Measurements from ENCODE around the gene CES5A.
"Not testable (repeated sequence)": the region's sequence is repeated elsewhere in the genome, so short reads cannot be mapped to it uniquely, and the experiment has no call there.

CES5A gene, protein sequence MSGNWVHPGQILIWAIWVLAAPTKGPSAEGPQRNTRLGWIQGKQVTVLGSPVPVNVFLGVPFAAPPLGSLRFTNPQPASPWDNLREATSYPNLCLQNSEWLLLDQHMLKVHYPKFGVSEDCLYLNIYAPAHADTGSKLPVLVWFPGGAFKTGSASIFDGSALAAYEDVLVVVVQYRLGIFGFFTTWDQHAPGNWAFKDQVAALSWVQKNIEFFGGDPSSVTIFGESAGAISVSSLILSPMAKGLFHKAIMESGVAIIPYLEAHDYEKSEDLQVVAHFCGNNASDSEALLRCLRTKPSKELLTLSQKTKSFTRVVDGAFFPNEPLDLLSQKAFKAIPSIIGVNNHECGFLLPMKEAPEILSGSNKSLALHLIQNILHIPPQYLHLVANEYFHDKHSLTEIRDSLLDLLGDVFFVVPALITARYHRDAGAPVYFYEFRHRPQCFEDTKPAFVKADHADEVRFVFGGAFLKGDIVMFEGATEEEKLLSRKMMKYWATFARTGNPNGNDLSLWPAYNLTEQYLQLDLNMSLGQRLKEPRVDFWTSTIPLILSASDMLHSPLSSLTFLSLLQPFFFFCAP

DNA sequence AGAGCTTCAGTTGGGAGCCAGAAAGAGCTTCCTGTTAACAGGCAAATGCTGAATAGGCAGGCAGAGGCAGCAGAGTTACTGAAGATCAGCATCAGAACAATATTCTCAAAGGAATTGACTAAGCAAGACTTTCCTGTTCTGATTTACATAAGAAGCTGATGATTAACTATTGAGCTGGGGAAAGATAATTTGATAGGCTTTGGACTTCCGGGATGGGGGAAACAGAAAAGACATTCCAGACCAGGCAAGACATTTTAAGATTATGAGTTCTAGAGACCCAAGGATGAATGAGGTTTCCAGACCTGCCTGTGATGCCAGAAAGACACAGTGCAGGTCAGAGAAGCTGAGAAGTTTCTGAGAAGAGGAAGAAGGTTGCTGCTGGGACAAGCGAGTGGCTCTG lies at the start of gene CES5A:
Gene CES5A, minus strand, starts transcription at position 101 of the 400 bp plus-strand sequence. CDS start 152 bp downstream, outside the sequence.
- TF ChIP-seq, protein P1, sequence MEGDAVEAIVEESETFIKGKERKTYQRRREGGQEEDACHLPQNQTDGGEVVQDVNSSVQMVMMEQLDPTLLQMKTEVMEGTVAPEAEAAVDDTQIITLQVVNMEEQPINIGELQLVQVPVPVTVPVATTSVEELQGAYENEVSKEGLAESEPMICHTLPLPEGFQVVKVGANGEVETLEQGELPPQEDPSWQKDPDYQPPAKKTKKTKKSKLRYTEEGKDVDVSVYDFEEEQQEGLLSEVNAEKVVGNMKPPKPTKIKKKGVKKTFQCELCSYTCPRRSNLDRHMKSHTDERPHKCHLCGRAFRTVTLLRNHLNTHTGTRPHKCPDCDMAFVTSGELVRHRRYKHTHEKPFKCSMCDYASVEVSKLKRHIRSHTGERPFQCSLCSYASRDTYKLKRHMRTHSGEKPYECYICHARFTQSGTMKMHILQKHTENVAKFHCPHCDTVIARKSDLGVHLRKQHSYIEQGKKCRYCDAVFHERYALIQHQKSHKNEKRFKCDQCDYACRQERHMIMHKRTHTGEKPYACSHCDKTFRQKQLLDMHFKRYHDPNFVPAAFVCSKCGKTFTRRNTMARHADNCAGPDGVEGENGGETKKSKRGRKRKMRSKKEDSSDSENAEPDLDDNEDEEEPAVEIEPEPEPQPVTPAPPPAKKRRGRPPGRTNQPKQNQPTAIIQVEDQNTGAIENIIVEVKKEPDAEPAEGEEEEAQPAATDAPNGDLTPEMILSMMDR (IDR thresholded peaks at IDR 0.05; ENCODE audit: insufficient read depth, missing control alignments) = no peak
- no peak for DNase-seq (ENCODE audit: insufficient read length, low spot score)
- no peak for FAIRE-seq

DNA sequence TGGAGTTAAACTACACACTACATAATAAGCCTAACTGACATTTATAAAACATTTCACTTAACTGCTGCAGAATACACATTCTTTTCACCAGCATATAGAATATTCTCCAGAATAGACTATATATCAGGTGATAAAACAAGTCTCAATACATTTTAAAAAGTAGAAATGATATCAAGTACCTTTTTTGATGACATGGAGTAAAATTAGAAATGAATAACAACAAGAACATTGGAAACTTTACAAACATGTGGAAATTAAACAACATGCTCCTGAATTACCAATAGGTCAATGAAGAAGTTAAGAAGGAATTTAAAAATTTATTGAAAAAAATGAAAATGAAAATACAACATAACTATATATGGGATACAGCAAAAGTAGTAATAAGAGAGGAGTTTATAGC lies 47.5 kb upstream of the CES5A start:
- no peak for FAIRE-seq
- TF ChIP-seq, protein P1 (IDR thresholded peaks at IDR 0.05; ENCODE audit: insufficient read depth, missing control alignments) = no peak
- DNase-seq (ENCODE audit: insufficient read length, low spot score) = no peak

DNA sequence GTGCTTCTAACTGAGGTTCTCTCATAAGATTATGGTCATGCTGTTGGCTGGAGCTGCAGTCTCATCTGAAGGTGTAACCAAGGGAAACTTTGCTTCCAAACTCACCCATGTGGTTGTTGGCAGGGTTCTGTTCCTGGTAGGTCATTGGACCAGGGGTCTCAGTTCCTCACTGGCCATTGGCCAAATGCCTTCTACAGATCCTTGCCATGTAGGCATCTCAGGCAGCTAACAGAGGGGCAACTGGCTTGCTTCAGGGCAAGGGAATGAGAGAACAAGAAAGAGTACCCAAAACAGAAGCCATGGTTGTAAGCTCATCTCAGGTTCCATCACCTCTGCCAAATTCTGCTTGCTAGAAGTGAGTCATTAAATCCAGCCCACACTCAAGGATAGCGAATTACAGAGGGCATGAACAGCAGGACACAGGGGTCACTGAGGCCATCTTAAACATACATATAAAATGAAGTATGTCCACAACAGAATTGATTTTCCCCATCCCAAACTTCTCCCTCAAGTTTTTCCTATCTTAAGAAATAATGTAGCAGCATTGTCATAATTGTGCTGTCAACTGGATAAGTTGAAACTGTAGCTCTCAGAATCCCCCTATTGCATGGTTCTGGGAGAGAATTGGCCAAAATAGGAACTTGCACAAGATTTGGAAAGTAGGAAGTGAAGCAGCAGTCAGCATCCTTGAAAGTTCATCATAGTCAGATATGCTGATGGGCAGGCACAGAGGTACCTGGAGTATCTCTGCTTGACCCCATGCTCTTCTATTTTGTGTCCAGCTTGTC lies 42.4 kb upstream of the CES5A start:
- TF ChIP-seq, protein P1 (IDR thresholded peaks at IDR 0.05; ENCODE audit: insufficient read depth, missing control alignments) = no peak
- FAIRE-seq (no peak), DNase-seq (ENCODE audit: insufficient read length, low spot score) (no peak)

DNA sequence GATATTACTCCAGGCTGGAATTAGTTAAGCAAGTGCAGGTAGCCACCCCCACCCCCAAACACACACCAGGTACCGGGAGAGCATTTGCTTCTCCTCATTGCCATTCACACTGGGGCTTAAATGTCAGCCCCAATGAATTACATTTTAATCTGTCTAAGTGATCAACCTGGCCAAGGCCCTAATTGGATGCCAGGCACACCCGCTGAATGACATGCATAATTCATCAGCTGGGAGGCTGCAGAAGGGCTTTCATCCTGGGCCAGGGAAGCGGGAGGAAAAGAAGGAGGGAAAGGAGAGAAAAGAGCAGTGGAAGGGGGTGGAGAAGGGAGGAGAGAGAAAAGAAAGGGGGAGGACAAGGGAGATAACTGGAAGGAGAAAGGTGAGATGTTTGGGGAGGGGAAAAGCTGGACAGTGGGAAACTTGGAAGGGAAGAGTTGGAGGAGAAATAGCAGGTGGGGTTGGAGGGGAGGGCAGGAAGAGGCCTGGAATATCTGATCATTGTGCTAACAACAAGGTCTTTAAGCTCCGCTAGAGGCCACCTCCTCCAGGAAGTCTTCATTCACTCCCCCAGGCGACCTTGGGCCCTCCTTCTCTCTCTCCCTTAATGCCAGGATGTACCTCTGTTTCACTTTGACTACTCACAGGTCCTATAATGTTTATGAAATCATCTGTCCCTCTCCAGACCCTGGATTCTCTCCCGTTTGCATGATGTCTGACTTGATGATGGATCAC lies 40.1 kb upstream of the CES5A start:
- DNase-seq (ENCODE audit: insufficient read length, low spot score) = no peak
- no peak for FAIRE-seq
- TF ChIP-seq, protein P1 (IDR thresholded peaks at IDR 0.05; ENCODE audit: insufficient read depth, missing control alignments) = no peak

DNA sequence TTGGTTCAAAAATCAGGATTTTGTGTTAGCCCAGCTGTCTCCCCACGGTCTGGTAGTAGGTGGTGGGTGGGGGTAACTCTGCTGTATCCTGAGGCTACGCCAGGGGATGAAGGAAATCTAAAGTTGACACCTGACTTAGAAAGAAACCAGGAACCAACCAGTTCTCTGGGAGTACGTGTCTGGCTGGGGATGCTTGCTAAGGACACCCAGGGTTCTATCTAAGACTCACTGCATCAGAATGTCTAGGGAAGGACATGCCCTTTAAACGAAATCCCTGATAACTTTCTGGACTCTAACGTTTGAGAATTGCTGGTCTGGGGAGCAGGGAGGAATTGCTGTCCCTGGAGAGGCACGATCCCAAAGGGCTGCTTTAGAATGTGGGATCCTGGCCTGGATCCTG lies 39.2 kb upstream of the CES5A start:
- no peak for DNase-seq (ENCODE audit: insufficient read length, low spot score)
- no peak for FAIRE-seq
- TF ChIP-seq, protein P1 (IDR thresholded peaks at IDR 0.05; ENCODE audit: insufficient read depth, missing control alignments) = no peak

DNA sequence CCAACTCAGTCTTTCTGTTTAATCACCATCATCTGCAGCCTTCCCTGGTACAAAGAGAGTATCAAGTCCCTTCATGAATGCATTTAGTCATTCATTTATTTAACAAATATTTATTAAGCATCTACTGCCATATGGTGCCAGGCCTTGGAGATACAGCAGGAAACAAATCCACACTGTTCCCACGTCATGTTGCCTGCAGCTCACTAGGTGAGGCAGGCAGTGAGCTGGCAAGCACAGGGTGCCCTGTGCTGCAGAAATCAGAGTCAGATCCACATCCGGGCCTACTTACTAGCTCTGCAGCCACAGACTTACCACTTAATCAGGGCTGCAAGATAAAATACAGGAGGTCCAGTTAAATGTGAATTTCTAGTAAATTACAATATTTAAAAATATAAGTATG lies 38.5 kb upstream of the CES5A start:
- FAIRE-seq = no peak

DNA sequence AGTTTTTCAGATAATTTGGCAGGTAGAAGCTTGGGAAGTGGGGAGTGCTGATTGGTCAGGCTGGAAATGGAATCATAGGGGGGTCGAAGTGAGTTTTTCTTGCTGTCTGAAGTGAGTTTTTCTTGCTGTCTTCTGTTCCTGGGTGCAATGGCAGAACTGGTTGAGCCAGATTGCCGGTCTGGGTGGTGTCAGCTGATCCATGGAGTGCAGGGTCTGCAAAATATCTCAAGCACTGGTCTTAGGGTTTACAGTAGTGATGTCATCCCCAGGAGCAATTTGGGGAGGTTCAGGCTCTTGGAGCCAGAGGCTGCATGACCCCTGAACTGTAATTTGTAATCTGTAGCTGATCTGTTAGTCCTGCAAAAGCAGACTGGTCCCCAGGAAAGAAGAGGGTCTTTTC lies 37.9 kb upstream of the CES5A start:
- DNase-seq (ENCODE audit: insufficient read length, low spot score); FAIRE-seq: not testable (repeated sequence)

More for the DNA sequence above, 38.5 kb upstream of the CES5A start:
- TF ChIP-seq, protein P1 (IDR thresholded peaks at IDR 0.05; ENCODE audit: insufficient read depth, missing control alignments) = no peak
- DNase-seq (ENCODE audit: insufficient read length, low spot score) = no peak
